Ascending aorta (tissue), 2 donors: Measurements from ENCODE around the gene ANKMY1. TPM values are rescaled to one million over a fixed set of nuclear protein-coding genes. Genes with fewer than 3 reads are reported as not detected.

Experiments
- DNase-seq, 2 donors: peaks; one replicate each; pipeline ENCODE4 v3.0.0-alpha.2; 2019; ENCODE audit warnings: low spot score in 2 of 2
- H3K27ac ChIP-seq, 2 donors: fragments of 200-600 bp; sonication (generic); one replicate each; pipeline ENCODE4 v1.5.1; 2016 to 2017; ENCODE audit warnings: mild to moderate bottlenecking in 1 of 2
- H3K27me3 ChIP-seq: fragments of 200-600 bp; sonication (generic); one replicate; pipeline ENCODE4 v1.5.1; 2017
- H3K36me3 ChIP-seq, 2 donors: fragments of 200-600 bp; sonication (generic); one replicate each; pipeline ENCODE4 v1.5.1; 2016
- H3K4me1 ChIP-seq, 2 donors: fragments of 200-600 bp; sonication (generic); one replicate each; pipeline ENCODE4 v1.5.1; 2016 to 2017; ENCODE audit warnings: mild to moderate bottlenecking in 1 of 2
- H3K4me3 ChIP-seq, 2 donors: fragments of 200-600 bp; sonication (generic); one replicate each; pipeline ENCODE4 v1.5.1; 2016 to 2017; ENCODE audit warnings: mild to moderate bottlenecking in 1 of 2
- H3K9me3 ChIP-seq, 2 donors: fragments of 200-600 bp; sonication (generic); one replicate each; pipeline ENCODE4 v1.5.1; 2016
- CTCF ChIP-seq, 3 experiments: fragments of 200-600 bp in 2 of 3; fragments of 450-650 bp in 1 of 3; sonication (generic) in 2 of 3; IDR thresholded peaks; one replicate each; pipeline ENCODE4 v1.5.1; 2016 to 2019; ENCODE audit warnings: antibody characterized with exemption in 3 of 3, mild to moderate bottlenecking in 1 of 3, moderate library complexity in 1 of 3
- intact Hi-C: fragments of 100-400 bp; cut with DNase I; formaldehyde crosslinking; loops from one replicate; pipeline ENCODE4 v1.15.1; 2023
- total RNA-seq: library from RNA; depleted of rRNA; stranded (reverse); fragments of >200 nt; gene quantifications from one replicate; pipeline ENCODE4 v1.1.0, GENCODE V29; 2016

The ANKMY1 gene
- total RNA-seq, 1 donor from 2014 or later, result 14.4 TPM

DNA sequence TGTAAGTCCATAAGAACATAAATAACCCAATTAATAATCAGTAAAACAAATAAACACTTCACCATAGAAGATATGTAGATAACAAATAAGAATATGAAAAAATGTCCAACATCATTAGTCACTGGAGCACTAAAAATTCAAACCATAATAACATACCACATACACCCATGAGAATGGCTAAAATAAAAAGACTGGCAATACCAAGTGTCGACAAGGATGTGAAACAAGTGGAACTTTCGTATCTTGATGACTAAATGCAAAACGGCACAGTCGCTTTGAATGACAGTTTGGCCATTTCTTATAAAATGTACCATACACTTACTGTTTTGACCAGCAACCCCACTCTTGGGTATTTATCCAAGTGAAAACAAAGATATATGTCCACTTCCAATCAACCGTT lies 26.8 kb downstream of the ANKMY1 start:
- DNase-seq, result peak in 1 of 2 donors; percentile 11
- H3K4me3 ChIP-seq, result no peak overlapping the region
- no peak for TF ChIP-seq CTCF (IDR thresholded peaks at IDR 0.05)
- H3K36me3 ChIP-seq, result peaks cover 0 to 22% of the 10 kb centered on the region in 2 donors
- intact Hi-C loops, result no loop called here
- H3K9me3 ChIP-seq, result peaks cover 8 to 19% of the 10 kb centered on the region in 2 donors
- no peaks in the 10 kb centered on the region for H3K27me3 ChIP-seq
- H3K27ac ChIP-seq, result no peak overlapping the region
- no peaks in the 10 kb centered on the region for H3K4me1 ChIP-seq

DNA sequence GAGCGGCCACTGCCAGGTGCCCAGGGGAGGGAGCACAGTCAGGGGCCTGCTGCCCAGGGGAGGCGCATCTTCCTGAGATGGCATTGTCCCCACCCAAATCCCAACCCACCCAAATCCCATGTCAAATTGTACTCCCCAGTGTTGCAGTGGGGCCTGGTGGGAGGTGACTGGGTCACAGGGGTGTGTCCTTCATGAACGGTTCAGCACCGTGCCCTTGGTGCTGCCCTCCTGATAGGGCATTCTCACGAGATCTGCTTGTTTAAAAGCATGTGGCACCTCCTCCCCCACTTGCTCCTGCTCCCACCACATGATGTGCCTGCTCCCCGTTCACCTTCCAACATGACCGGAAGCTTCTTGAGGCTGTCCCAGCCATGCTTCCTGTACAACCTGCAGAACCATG lies 27.6 kb downstream of the ANKMY1 start:
- intact Hi-C loops, result no loop called here
- H3K27me3 ChIP-seq, result no peaks in the 10 kb centered on the region
- H3K36me3 ChIP-seq, result peaks cover 0 to 29% of the 10 kb centered on the region in 2 donors
- H3K4me1 ChIP-seq, result no peaks in the 10 kb centered on the region
- H3K27ac ChIP-seq, result no peak overlapping the region
- DNase-seq, result peak in 1 of 2 donors; percentile 28
- no peak overlapping the region for H3K4me3 ChIP-seq
- no peak for TF ChIP-seq CTCF (IDR thresholded peaks at IDR 0.05)
- peaks cover 8 to 19% of the 10 kb centered on the region in 2 donors for H3K9me3 ChIP-seq

- no peaks in the 10 kb centered on the region for H3K4me1 ChIP-seq
- intact Hi-C loops, result no loop called here
- H3K36me3 ChIP-seq, result peaks cover 0 to 36% of the 10 kb centered on the region in 2 donors
- H3K27ac ChIP-seq, result no peak overlapping the region
- no peaks in the 10 kb centered on the region for H3K27me3 ChIP-seq
- peak in 1 of 2 donors; percentile 25 for DNase-seq
- no peak for TF ChIP-seq CTCF (IDR thresholded peaks at IDR 0.05)
- H3K9me3 ChIP-seq, result peaks cover 8 to 19% of the 10 kb centered on the region in 2 donors
- H3K4me3 ChIP-seq, result no peak overlapping the region
Measured at GRCh38 chr2:240529344-240529999, 28.3 kb downstream of the ANKMY1 start.

DNA sequence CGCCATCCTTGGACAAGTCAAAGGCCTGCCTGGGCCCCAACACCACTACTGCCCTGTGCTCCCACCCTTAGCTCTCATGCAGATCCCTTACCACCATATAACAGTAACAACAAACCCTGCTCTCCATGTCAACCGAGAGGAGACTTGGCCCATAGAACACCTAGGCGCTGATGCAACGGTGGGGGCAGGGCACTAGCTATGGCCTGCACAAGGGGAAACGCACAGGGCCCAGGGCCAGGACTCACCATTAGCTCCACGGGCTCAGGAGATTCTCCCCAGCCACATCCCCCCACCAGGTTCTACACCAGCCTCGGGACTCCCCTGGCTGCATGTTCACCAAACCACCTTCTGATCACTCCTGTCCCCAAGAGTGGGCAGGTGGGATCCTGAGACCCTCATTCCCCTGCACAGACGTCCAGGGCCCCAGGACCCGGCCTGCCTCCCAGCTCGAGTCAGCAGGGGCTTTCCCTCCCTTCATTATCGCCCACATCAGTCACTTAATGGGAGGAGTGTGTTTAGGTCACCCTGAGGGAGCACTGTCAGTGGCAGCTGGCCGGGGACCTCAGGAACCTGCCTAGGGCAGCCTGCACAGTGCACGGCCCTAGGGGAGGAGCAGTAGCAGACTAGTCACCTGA lies 29.3 kb downstream of the ANKMY1 start:
- Histone ChIP-seq H3K27ac (no peak overlapping the region), H3K4me1 (no peaks in the 10 kb centered on the region), H3K27me3 (no peaks in the 10 kb centered on the region), H3K4me3 (no peak overlapping the region), H3K36me3 (peaks cover 0 to 44% of the 10 kb centered on the region in 2 donors), H3K9me3 (peaks cover 8 to 19% of the 10 kb centered on the region in 2 donors)
- intact Hi-C loops, result no loop called here
- peak in 1 of 2 donors; percentile 21 for DNase-seq
- TF ChIP-seq CTCF (IDR thresholded peaks at IDR 0.05), result no peak

- no peak overlapping the region for H3K4me3 ChIP-seq
- H3K36me3 ChIP-seq, result peaks cover 0 to 53% of the 10 kb centered on the region in 2 donors
- no peaks in the 10 kb centered on the region for H3K27me3 ChIP-seq
- H3K27ac ChIP-seq, result no peak overlapping the region
- H3K9me3 ChIP-seq, result peaks cover 8 to 14% of the 10 kb centered on the region in 2 donors
- DNase-seq, result peak in 1 of 2 donors; percentile 11
- H3K4me1 ChIP-seq, result no peaks in the 10 kb centered on the region
- intact Hi-C loops, result no loop called here
- TF ChIP-seq CTCF (IDR thresholded peaks at IDR 0.05), result no peak
Measured at GRCh38 chr2:240527153-240527750, 30.5 kb downstream of the ANKMY1 start.
